NCI-H1048 (cell line): ENCODE results near the gene PRPF38A.

Experiments
- DNase-seq: peaks from one replicate; lab custom pipeline; 2025; lab: John Stamatoyannopoulos, UW

PRPF38A gene

GRCh38 chr1:52400131-52400530 lies 4.3 kb upstream of the PRPF38A start:
- DNase-seq = no peak

GRCh38 chr1:52402860-52403240 lies 1.6 kb upstream of the PRPF38A start:
- DNase-seq = no peak

- DNase-seq = no peak
Measured at GRCh38 chr1:52403566-52404115, 761 bp upstream of the PRPF38A start.

- no peak for DNase-seq
Measured at GRCh38 chr1:52404975-52405338, 555 bp downstream of the PRPF38A start.

GRCh38 chr1:52413410-52413989 lies 9.1 kb downstream of the PRPF38A start:
- DNase-seq = no peak

- no peak for DNase-seq
Measured at GRCh38 chr1:52414942-52415341, 10.5 kb downstream of the PRPF38A start.

GRCh38 chr1:52416811-52417210 lies 12.4 kb downstream of the PRPF38A start:
- DNase-seq = no peak

- DNase-seq = no peak
Measured at GRCh38 chr1:52420713-52421112, 16.3 kb downstream of the PRPF38A start.

GRCh38 chr1:52423055-52423454 lies 18.7 kb downstream of the PRPF38A start:
- no peak for DNase-seq

- DNase-seq = no peak
Measured at GRCh38 chr1:52423771-52424170, 19.4 kb downstream of the PRPF38A start.

GRCh38 chr1:52424231-52424636 lies 19.8 kb downstream of the PRPF38A start:
- no peak for DNase-seq

- DNase-seq = no peak
Measured at GRCh38 chr1:52424813-52425212, 20.4 kb downstream of the PRPF38A start.

- no peak for DNase-seq
Measured at GRCh38 chr1:52426371-52426770, 22.0 kb downstream of the PRPF38A start.

- DNase-seq = no peak
Measured at GRCh38 chr1:52427152-52427551, 22.8 kb downstream of the PRPF38A start.

- no peak for DNase-seq
Measured at GRCh38 chr1:52432807-52433206, 28.4 kb downstream of the PRPF38A start.

GRCh38 chr1:52435211-52435610 lies 30.8 kb downstream of the PRPF38A start:
- no peak for DNase-seq

GRCh38 chr1:52435650-52436049 lies 31.2 kb downstream of the PRPF38A start:
- DNase-seq = no peak

GRCh38 chr1:52436817-52437216 lies 32.4 kb downstream of the PRPF38A start:
- no peak for DNase-seq

- DNase-seq = no peak
Measured at GRCh38 chr1:52439976-52440375, 35.6 kb downstream of the PRPF38A start.

- DNase-seq = no peak
Measured at GRCh38 chr1:52444463-52444862, 40.1 kb downstream of the PRPF38A start.

- DNase-seq = no peak
Measured at GRCh38 chr1:52454127-52454526, 49.7 kb downstream of the PRPF38A start.

- no peak for DNase-seq
Measured at GRCh38 chr1:52454779-52455178, 50.4 kb downstream of the PRPF38A start.

GRCh38 chr1:52455686-52456085 lies 51.3 kb downstream of the PRPF38A start:
- no peak for DNase-seq

GRCh38 chr1:52460694-52461093 lies 56.3 kb downstream of the PRPF38A start:
- no peak for DNase-seq
